ENCODE data around the gene ANGPTL1.
"Not testable (repeated sequence)": the region's sequence is repeated elsewhere in the genome, so short reads cannot be mapped to it uniquely, and the experiment has no call there.

Gene ANGPTL1

GRCh38 chr1:178864326-178864725 is 6.6 kb downstream of the ANGPTL1 start:
- DNase-seq = peak; percentile 5

- DNase-seq = no peak
These were observed 8.0 kb downstream of the ANGPTL1 start for GRCh38 chr1:178862864-178863263.

- DNase-seq = no peak
These were observed 8.5 kb downstream of the ANGPTL1 start for GRCh38 chr1:178862416-178862815.

GRCh38 chr1:178857126-178857525 is 13.8 kb downstream of the ANGPTL1 start:
- no peak for DNase-seq

GRCh38 chr1:178849918-178850317 is 21.0 kb downstream of the ANGPTL1 start:
- DNase-seq = no peak

- DNase-seq = not testable (repeated sequence)
These were observed 23.0 kb downstream of the ANGPTL1 start for GRCh38 chr1:178847919-178848318.

GRCh38 chr1:178847396-178847849 is 23.5 kb downstream of the ANGPTL1 start:
- no peak for DNase-seq

GRCh38 chr1:178846306-178846705 is 24.6 kb downstream of the ANGPTL1 start:
- DNase-seq = no peak

- DNase-seq = no peak
These were observed 26.4 kb downstream of the ANGPTL1 start for GRCh38 chr1:178844436-178844835.

- DNase-seq = no peak
These were observed 45.7 kb downstream of the ANGPTL1 start for GRCh38 chr1:178825167-178825566.

- peak; percentile 8 for DNase-seq
These were observed 49.6 kb downstream of the ANGPTL1 start for GRCh38 chr1:178821134-178821866.

- no peak for DNase-seq
These were observed 51.8 kb downstream of the ANGPTL1 start for GRCh38 chr1:178819123-178819522.

- DNase-seq = no peak
These were observed 52.5 kb downstream of the ANGPTL1 start for GRCh38 chr1:178818416-178818815.

- no peak for DNase-seq
These were observed 60.3 kb downstream of the ANGPTL1 start for GRCh38 chr1:178810585-178810984.

- DNase-seq = no peak
These were observed 62.3 kb downstream of the ANGPTL1 start for GRCh38 chr1:178808529-178808928.

GRCh38 chr1:178806665-178807300 is 64.1 kb downstream of the ANGPTL1 start:
- DNase-seq = no peak

GRCh38 chr1:178802873-178803272 is 68.0 kb downstream of the ANGPTL1 start:
- DNase-seq = no peak

Data from activated CD4-positive, alpha-beta T cell treated with anti-CD3 and anti-CD28 coated beads for 48 hours (primary cell).